T47D (cell line): ENCODE results near the gene PPP1R2.
A peak's percentile ranks its signal among the peaks of the same experiment; 100 is the strongest.
"Not testable (repeated sequence)": the region's sequence is repeated elsewhere in the genome, so short reads cannot be mapped to it uniquely, and the experiment has no call there.

ENCODE experiments used
- DNase-seq, 2 experiments: peaks; one replicate each; pipeline versions ENCODE4 v3.0.0 to v3.0.0-alpha.2; 2011 to 2012; ENCODE audit warnings: low read depth in 1 of 2, low spot score in 1 of 2
- JUND ChIP-seq: IDR thresholded peaks from 2 replicates; pipeline ENCODE4 v1.6.1; 2012; ENCODE audit warnings: low read depth
- in situ Hi-C: cut with HindIII; loops from 2 replicates; pipeline ENCODE4 v1.10.0; 2016; ENCODE audit warnings: low sequenced_read_pairs, low pct_unique_long_range_greater_than_20kb

The PPP1R2 gene

DNA sequence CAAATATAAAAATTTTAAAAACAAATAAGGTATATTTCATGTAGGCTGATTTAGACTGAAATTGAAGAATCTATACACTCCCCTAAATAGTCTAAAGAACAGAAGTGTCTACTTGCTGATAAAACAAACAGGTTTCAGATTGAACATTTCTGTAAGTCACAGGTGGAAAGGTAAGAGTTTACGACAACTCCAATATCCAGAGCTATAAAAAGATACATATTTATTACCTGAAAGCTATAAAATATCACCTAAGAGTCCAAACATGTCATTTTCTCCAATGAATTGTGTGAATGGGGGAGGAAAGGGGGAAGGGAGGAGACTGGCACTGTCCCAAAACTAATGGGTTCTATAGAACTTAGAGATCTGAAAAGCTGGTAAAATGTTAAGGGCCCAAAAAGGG, 26.1 kb downstream of the PPP1R2 start:
- no peak for TF ChIP-seq JUND

DNA sequence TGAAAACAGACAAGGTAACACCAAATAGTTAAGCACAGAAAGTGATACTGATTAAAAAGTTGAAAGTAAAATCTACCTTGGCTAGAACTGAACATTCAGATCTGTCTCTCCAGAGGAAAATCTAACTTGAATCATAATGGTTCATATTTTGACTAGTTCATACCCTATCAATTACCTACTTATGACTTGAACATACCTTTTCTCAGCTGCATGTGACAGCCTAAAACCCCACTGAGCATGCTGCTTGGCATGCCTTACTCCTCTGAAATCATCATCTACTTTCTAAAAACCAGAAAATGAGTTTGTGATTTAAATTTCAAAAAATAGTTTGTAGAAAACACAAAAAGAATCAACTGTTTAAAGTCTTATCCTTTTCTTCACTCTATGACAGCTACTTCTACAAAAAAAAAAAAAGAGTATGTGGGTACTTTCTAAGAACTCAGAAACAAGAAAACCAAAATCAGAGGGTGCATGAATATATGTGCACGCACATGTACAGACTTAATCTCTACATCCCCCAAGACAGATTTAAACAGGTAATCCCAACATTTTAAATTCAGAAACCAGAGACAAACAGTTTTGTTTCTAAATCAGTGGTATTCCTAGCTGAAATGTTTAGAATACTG, 28.4 kb downstream of the PPP1R2 start:
- DNase-seq, in situ Hi-C loops: not testable (repeated sequence)

More for the DNA sequence above, 26.1 kb downstream of the PPP1R2 start:
- in situ Hi-C loops, result no loop called here
- no peak for DNase-seq

DNA sequence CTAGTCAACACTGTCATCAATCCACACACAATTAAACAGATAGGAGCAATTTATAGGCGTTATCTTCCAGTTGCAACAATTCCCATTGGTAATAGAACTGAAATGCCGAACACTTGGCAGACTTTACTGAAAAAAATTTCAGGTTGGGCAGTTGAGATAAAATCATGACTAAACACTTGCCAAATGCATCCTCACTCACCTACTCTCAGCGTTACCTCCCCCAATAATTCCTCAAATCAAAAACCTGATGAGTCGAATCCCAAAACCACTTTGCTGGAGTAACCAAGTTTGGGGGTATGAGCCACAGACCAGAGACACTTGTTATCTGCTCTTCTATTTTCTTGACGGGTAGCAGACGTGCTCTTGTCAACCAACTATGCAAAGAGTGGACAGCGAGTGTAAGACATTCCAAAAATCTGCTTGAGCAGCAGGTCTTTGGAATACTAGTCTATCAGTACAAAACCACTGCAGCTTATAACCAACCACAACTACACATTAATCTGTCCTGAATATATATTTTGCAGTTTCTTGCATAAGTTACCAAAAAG, 30.3 kb downstream of the PPP1R2 start:
- no peak for TF ChIP-seq JUND
- in situ Hi-C loops, result no loop called here
- DNase-seq, result no peak

DNA sequence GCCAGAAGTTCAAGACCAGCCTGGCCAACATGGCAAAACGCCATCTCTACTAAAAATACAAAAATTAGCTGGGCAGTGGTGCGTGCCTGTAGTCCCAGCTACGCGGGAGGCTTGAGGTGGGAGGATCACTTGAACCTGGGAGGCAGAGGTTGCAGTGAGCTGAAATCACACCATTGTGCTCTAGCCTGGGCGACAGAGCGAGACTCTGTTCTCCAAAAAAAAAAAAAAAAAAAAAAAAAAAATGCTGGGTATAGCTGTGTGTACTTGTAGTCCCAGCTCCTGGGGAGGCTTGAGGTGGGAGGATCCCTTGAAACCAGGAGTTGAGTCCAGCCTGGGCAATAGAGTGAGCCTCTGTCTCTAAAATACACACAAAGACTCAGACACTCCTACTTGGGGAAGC, 32.0 kb downstream of the PPP1R2 start:
- in situ Hi-C loops, result no loop called here
- no peak for DNase-seq
- TF ChIP-seq JUND, result no peak

DNA sequence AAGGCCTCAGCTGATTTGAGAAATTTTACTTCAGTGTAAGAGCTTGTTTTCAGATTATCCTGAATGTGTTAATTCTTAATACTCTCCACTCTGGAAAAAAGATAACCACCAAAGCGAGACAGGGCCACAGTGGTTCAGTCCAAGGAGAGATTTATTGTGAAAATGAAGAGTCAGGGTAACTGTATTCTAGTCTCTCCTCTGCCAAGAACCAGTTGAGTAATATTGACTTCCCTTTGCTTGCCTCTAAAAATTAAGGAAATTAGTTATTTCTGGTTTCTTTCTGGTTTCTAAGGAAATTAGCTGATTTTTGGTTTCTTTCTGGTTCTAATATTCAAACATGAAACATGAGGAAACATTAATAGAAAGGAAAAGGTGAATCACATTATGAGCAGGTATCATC, 34.9 kb downstream of the PPP1R2 start:
- TF ChIP-seq JUND, result no peak
- no peak for DNase-seq
- in situ Hi-C loops, result no loop called here

DNA sequence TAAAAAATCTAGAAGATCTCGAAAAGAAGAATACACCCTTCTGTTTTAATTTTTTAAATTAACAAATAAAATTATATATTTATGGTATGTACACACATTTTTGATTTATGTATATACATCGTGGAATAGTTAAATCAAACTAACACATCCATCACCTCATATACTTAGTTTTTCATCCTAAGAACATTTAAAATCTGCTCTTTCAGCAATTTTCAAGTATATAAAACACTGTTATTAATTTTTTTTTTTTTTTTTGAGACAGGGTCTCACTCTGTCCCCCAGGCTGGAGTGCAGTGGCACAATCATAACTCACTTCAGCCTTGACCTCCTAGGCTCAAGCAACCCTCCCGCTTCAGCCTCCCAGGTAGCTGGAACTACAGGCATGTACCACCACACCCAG, 67.5 kb downstream of the PPP1R2 start:
- in situ Hi-C loops, result no loop called here
- DNase-seq, result peak in 1 of 2 experiments; percentile 0
- TF ChIP-seq JUND, result no peak

DNA sequence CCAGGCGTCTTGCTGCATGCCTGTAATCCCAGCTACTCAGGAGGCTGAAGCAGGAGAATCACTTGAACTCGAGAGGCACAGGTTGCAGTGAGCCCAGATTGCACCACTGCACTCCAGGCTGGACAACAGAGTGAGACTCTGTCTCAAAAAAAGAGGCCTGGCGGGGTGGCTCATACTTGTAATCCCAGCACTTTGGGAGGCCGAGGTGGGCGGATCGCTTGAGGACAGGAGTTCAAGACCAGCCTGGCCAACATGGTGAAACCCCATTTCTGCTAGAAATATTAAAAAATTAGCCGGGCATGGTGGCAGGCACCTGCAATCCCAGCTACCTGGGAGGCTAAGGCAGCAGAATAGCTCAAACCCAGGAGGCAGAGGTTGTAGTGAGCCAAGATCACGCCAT, 68.0 kb downstream of the PPP1R2 start:
- DNase-seq, in situ Hi-C loops: not testable (repeated sequence)

DNA sequence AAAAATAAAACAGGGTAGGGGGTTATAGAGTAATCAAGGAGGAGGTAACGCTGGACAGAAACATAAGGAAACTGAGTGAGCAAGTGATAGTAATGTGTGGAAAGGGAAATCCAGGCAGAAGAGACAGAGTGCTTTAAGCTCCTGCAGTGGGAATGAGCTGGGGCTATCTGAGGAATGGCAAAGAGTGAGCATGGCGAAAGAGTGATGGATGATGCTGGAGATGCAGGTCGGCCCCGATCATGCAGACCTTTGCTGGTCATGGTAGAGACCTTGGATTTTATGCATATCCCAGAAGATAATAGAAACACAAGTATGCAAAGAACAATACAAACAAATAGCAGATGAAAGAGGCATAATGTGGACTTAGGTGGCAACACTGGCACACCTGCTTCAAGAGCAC, 74.3 kb downstream of the PPP1R2 start:
- no peak for TF ChIP-seq JUND
- DNase-seq, result no peak
- in situ Hi-C loops, result no loop called here

DNA sequence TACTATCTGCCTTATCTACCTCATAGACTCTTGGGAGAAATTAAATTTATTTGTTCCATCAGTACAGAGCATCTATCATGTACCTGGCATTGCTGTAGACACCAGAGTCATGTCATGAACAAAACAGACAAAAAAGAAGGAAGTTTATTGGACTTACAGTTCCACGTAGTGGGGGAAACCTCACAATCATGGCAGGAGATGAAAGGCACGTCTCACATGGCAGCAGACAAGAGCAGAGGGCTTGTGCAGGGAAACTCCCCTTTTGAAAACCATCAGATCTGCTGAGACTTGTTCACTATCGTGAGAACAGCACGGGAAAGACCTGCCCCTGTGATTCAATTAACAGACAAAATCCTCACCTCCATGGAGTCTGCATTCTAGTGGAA, 74.7 kb downstream of the PPP1R2 start:
- TF ChIP-seq JUND, result no peak
- no peak for DNase-seq
- in situ Hi-C loops, result no loop called here

DNA sequence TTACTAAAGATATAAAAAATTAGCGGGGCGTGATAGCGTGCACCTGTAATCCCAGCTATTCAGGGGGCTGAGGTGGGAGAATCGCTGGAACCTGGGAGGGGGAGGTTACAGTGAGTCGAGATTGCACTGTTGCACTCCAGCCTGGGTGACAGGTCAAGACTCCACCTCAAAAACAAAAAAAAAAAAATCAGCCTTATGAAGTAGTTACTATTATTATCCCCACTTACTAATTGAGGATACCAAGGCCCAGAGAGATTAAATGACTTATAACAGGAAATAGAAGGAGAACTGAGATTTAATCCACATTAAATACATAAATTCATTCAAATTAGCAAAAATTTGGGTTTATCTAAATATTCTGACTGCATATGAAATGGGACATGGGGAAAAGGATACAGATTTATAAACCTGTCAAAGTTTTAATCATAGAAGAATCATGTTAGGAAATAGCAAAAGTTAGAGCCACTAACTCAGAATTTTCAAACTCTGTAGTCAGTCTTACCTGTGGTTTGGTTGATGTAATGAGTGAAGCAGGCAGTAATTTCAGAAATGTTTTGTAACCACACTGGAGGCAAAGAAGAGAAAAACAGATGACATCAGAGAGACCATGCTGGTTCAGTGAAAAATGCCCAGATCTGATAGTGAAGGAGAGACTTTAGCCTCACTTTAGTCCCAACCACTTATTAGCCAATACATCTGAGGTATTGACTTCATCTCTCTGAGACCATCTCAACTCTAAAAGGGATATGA, 75.3 kb downstream of the PPP1R2 start:
- DNase-seq, result no peak
- in situ Hi-C loops, result no loop called here
- no peak for TF ChIP-seq JUND

DNA sequence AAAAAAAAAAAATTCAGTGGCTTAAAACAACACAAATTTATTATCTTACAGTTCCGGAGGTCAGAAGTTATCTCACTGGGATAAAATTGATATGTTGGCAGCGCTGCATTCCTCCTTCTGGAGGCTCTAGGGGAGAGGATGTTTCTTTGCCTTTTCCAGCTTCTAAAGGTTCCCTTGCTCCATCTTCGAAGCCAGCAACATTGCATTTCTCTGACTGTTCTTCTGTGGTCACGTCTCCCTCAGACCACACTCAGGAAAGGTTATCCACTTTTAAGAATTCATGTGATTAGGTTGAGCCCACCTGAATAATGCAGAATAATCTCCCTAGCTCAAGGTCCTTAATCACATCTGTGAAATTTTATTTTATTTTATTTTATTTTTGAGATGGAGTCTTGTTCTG, 76.9 kb downstream of the PPP1R2 start:
- no peak for TF ChIP-seq JUND
- DNase-seq, result no peak
- in situ Hi-C loops, result no loop called here
